Measurements from ENCODE around the gene TEX44.

TEX44 gene

DNA sequence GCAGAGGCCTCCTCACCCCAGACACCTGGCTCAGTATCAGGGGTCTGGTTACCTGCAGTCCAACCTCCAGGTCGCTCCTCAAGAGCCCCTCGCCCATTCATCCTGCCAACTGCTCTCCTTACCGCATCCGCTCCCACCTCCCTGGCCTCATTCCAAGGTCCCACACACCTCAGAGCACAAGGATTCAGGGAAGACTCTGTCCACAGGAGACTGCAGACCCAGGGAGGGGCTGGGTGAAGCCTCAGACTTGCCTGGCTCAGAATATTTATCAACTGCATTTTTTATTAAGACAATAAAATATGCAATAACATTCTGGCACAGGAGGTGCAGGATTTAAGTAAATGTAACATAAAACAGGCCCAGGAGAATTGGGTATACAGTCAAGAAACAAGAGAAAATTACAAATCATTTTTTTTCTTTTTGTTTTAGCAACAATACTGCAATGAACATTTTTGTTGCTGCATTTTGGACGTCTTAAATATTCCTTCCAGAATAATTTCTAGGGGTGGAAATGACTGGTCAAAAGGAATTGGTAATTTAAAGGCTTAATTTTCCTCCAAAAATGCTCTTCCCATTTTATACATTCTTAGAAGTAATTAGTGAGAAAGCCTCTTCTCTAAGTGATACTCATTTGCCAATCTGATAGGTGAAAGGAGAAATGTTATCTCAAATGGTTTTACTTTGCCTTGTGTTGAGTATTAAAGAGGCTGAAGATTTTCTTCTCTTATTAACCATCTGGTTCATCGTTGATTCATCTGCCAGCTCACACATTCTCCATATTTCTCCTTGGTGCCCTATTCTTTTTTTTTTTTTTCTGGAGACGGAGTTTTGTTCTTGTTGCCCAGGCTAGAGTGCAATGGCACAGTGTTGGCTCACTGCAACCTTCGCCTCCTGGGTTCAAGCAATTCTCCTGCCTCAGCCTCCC lies 42.5 kb downstream of the TEX44 start:
- peak; percentile 31 for DNase-seq

DNA sequence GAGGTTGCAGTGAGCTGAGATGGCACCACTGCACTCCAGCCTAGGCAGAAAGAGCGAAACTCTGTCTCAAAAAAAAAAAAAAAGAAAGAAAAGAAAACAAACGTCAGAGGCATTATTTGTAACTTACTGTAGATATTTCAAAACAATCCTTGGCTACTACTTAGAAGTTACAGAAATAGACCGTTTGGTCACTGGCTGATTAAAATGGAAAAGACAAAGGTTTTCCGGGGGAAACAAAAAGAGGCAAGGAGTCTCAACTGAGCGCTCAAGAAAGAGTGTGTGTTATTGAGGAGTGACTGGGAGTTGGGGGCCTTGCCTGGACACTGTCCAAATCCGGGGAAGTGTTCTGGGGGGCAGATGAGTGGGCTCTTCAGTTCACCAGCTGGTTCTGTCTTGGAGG lies 47.6 kb downstream of the TEX44 start:
- no peak for DNase-seq

DNA sequence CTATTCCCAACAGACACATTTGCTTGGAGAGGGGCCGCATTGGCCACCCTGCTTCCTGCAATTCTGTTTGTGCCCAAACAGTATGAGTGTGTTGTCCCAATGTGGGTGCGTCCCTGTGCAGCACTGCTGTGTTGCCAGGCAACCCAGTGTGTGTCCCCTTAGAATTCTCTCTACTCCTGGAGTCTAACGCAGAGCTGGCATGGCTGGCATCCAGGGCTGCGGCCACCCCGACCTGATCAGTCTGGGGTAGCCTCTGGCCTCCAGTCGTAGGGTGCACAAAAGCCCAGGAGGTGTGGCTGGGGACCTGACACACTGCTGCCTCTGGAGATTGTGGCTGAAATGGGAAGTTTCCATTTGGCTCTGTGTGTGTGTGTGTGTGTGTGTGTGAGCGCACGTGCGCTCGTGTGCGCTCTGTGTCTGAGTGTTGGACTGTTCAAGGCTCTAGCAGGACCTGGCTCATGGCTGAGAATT lies 48.0 kb downstream of the TEX44 start:
- DNase-seq = no peak

DNA sequence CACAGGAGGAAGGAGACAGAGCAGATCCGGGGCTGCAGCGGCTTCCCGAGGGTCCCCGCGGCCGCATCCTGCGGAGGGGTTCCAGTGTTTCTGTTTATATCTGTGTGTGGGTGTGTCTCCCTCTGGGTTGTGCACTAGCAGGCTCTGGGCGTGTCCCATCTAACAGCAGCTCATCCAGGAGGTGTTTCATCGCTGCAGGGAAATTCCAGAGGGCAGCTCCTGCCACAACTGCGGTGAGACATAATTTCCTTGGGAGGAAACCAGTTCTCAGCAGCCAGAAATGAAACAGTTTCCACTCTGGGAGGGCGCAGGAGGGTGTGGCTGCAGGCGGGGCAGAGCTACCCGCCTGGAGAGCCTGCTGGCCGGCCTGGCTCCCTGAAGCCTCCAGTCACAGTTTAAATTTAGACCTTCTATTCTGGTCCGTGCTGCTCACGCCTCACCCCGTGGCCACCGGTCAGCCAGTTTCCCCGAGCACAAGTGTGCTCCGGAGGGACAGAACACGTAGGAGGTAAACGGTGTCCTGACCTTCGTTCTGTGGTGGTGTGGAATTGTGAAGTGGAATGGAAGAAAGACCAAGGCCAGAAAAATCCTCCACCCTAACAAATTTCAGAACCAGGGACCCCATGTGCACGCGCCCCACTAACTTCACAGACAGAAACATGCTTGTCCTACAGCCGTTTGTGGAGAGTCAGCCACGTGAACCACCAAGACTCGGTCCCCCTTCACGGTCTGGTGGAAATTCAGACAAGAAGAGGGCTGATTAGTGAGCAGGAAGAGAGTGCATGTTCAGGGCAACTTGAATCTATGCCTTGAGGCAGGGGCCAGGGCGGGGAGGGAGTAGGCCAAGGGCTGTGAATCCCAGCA lies 50.2 kb downstream of the TEX44 start:
- DNase-seq = peak; percentile 84

DNA sequence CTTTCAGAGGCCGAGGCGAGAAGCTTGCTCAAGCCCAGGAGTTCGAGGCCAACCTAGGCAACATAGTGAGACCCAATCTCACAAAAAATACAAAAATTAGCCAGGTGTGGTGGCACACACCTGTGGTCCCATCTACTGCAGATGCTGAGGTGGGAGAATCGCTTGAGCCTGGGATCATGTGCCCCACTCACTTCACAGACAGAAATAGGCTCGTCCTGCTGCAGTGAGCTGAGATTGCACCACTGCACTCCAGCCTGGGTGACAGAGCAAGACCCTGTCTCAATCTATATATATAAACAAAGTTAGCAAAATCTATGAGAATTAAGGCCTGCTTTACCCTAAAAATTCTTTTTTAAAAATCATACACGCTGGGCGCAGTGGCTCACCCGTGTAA lies 50.8 kb downstream of the TEX44 start:
- no peak for DNase-seq
